Amniotic epithelial cell (primary cell): ENCODE results near the gene ACTL10.
A peak's percentile ranks its signal among the peaks of the same experiment; 100 is the strongest.
"Not testable (repeated sequence)": the region's sequence is repeated elsewhere in the genome, so short reads cannot be mapped to it uniquely, and the experiment has no call there.

Source experiments
- DNase-seq: peaks from one replicate; pipeline ENCODE4 v3.0.0-alpha.2; 2010; ENCODE audit warnings: low read depth

The ACTL10 gene

DNA sequence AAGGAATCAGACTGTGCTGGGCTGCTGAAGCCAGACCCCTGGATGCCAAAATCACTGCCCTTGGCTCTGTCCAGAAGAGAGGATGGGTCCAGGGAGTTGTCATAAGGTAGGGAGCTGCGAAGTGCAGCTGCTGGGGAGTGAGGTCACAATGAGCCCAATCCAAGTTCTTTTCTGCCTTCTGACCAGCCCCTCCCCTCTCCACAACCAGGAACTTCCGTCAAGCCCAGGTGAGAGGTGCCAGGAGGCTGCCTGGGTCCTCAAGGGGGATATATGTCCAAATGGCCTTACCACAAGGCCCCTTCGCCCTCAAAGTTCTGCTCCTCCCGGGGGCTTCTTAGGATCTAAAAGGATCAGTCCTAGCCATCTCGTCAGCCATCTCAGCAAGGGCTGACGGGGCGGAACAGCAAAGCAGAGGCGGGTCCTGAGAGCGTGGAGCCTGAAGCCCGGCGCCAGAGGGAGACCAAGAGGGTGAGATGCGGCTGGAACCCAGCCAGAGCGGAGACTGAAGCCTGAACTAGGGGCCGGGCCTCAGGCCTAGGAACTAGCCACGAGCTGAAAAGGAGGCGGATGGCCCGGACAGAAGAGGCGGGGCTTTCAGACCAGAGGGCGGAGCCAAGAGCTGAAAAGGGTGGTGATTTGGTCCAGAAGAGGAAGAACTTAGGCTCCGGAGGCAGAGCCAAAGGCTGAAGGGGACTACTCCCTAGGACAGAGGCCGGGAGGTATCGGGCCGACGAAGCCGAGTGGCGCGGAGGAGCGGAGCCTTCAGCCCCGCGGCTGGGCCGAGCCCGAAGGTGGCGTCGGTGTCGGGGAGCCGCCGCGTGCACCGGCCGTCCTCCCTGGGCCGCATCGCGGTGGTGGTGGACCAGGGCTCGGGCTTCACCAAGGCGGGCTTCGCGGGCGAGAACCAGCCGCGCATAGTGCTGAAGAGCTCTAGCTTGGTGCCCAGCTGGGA is at the start of gene ACTL10:
Gene ACTL10, plus strand, starts transcription at position 651 of the 952 bp plus-strand sequence. CDS start 555 bp downstream, outside the sequence.
- peak; percentile 97 for DNase-seq

DNA sequence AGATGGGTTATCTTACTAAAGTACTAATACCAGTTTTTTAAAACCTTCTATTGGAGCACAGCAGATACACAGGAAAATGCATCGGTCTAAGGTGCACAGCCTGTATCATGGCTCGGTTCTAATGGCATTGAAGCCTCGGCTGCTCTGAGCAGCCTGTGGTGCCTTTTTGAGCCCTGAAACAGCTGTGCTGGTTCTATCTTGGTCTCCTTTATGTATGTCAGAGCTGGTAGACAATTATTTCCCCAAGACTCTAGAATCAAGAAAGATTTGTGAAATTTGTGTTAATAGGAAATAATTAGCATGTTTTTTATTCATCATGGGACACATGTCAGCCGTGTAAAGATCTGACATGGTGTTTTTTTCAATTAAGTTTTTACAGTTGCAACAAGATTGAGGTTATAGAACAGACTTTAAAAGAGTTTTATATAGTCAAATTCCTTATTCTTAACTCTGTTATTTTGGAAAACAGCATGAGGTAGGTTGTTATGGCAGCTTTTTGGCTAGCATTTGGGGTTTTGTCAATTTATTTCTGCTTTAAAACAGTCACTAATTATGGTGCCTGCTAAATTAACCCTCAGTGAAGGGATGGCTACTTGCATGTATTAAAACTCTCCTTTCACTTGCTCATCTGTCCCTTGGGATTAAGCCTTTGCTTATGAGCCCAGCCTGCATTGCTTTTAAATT is 44.9 kb upstream of the ACTL10 start:
- DNase-seq = no peak

DNA sequence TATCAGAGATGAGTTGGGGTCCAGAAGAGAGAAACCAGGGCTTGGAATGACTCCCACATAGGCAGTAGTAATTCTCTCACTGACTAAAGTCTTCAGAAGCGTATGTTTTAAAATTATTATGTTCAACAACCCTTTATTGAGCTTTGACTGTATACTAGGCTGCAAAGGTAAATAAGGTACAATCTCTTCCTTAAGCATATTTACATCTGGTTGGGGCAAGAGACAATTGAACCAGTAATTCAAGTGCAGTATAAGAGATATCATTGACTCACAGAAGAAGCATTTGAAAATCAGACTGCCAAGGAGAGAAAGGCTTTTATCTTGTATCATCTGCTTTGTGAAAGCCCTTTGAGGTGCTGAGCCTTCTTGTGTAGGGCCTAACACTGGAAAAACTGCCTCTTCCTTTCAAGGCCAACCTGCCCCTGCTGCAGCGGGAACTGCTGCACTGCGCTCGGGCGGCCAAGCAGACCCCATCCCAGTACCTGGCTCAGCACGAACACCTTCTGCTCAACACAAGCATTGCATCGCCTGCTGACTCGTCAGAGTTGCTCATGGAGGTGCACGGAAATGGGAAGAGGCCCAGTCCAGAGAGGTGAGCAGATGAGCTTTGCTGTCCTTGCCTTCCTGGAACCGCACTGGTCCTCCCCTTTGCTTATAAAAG is 43.9 kb upstream of the ACTL10 start:
- DNase-seq = no peak

DNA sequence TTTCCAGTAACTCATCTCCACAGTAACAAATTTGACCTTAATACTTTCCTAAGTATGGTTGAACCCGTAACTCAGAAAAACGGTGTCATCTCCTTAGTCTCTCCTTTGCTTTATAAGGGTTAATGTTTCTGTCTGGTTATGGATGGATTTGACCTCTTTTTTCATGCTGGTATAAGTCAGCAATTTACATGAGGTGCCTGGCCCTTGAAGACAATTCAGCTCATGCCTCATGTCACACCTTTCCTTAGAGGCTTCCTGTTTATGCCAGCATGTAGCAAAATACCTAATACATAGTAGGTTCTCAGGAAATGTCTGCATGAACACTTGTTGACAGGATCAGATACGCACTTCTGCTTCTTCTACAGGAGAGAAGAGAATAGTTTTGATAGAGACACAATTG is 42.3 kb upstream of the ACTL10 start:
- DNase-seq = no peak

DNA sequence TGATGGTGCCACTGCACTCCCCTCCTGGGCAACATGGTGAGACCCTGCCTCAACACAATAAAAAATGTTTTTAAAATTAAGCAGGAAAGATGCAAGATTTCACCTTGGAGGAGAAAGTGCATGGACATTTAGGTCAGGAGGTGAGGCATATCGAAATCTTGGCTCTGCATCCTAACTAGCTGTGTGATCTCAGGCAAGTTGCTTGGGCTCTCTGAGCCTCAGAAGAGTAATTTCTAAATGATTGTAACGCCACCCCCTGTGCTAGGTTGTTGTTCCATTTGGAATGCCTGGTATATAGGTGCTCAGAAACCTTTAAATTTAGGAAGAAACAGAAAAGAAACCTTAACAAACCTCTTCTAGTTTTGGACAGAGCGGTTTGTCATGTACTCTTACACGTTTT is 40.6 kb upstream of the ACTL10 start:
- DNase-seq = no peak

DNA sequence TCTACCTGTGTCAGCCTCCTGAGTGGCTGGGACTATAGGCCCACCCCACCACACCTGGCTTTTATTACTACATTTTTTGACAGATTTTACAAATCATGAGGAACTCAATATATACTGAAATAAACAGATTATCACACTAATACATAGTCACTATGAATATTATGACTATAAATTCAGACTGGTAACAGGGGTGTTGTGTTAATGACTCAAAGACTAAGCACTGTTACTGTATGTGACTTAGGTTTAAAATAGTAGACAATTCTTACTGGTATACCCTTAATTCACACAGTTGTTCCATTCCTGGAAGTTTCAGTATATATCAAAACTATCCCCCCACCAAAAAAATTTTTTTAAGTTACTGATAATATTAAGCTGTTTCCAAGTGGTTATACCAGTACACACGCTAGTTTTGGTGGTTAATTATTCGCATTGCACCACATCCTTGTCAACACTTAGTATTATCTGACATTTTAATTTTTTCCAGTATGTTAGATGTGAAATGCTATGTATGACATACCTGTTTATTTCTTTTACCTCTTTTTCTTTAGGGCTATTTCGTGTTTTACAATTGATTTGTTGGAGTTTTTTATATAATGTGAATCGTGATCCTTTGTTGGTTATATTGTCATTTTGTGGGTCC is 39.0 kb upstream of the ACTL10 start:
- no peak for DNase-seq

DNA sequence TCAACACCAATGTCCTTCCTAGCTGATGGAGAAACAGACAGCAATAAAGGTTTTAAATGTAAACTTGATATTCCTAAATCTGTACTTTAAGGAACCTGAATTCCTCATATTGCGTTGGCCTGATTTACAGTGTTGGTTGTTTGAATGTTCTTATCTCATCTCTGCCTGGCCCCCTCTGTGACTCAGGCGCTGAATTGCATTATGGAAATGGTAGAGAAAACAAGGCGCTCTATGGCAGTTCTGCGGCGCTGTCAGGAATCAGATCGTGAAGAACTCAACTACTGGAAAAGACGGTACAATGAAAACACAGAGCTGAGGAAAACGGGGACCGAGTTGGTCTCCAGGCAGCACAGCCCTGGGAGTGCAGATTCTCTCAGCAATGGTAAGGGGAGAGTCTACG is 37.2 kb upstream of the ACTL10 start:
- peak; percentile 39 for DNase-seq

DNA sequence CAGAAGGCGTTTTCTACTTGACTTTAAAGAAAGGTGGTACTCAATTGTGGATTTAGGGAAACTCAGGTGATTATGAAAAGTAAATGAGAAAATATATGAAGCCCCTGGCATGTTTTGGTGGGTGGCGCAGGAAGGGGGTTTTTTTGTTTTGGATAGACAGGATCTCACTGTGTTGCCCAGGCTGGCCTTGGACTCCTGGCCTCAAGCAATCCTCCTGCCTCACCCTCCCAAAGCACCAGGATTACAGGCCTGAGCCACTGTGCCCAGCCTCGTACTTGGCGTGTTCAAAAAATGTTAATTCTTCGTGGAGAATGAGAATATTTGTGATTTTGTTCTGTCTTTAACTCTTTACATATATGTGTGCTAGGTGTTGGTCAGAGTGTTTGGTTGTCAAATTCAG is 36.8 kb upstream of the ACTL10 start:
- no peak for DNase-seq

DNA sequence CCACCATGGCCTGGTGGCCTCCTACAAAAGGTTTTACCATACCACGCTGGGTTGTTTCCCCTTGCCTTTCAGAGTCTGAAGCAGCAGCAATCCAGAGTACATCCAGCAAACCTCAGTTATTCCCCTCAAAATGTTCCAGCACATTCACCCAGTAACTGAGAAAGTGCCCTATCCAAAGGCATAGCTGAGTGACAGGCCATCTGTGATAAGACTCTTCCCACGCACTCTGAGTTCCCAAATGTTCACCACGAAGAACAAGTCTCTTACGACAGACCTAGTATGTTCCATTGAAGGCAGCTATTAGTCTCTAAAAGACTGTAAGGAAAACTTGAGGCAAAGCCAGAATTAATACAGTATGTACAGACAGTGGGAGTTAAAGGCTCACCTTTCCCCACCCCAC is 36.2 kb upstream of the ACTL10 start:
- peak; percentile 88 for DNase-seq

DNA sequence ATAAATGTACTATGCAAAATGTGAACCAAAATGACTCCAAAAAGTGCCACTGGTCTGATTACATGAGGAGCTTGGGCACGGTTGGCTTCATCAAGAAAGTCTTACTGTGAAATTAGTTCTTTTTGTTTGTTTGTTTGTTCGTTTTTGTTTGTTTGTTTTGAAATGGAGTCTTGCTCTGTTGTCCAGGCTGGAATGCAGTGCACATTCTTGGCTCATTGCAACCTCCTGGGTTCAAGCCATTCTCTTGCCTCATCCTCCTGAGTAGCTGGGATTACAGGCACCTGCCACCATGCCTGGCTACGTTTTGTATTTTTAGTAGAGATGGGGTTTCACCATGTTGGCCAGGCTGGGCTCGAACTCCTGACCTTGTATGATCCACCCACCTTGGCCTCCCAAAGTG is 34.8 kb upstream of the ACTL10 start:
- not testable (repeated sequence) for DNase-seq

DNA sequence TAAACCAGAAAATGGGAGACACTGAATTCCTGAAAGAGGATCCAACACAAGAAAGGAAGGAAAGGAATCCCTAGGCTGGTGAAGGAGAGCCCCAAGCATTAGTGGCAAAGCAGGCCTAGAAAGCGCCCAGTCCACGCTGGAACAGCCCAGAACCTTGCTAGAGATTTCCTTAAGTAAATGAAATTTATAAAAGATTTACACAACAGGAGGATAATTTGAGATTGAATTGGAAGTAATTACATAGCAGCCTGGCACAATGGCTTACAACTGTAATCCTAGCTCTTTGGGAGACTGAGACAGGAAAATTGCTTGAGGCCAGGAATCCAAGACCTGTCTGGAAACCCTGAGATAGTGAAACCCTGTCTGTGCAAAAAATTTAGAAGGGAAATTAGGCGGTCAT is 31.4 kb upstream of the ACTL10 start:
- no peak for DNase-seq

DNA sequence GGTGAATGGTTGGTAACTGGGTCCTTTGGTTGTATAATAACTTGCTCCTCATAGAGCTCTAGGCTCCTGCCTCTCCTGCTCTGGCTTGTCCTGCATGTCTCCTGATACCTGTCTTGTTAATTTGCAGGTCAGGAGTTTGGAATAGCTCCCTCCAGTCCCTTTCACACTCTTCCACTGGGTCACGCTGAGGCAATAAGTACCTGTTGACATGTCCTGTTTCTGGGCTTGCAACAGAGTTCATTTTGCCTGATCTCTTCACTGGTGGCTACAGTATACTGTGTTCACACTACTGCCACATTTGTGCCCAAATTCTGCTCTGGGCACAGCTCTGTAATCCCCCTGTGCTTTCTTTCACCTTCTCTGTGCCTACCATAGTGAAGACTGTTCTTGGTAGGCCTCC is 30.0 kb upstream of the ACTL10 start:
- no peak for DNase-seq

DNA sequence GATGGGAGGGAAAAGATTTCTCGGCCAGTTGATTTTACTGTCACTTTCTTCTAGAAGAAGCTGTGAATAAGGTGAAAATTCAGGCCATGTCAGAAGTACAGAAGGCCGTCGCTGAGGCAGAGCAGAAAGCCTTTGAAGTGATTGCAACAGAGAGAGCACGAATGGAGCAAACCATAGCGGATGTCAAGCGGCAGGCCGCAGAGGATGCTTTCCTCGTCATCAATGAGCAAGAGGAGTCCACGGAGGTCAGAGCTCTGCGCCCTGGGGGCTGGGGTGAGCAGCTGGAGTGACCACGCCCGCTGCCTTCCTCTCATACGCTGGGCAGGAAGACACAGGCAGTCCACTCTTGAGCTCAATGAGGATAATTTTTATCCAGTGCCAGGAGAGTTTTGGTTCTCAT is 26.5 kb upstream of the ACTL10 start:
- no peak for DNase-seq

DNA sequence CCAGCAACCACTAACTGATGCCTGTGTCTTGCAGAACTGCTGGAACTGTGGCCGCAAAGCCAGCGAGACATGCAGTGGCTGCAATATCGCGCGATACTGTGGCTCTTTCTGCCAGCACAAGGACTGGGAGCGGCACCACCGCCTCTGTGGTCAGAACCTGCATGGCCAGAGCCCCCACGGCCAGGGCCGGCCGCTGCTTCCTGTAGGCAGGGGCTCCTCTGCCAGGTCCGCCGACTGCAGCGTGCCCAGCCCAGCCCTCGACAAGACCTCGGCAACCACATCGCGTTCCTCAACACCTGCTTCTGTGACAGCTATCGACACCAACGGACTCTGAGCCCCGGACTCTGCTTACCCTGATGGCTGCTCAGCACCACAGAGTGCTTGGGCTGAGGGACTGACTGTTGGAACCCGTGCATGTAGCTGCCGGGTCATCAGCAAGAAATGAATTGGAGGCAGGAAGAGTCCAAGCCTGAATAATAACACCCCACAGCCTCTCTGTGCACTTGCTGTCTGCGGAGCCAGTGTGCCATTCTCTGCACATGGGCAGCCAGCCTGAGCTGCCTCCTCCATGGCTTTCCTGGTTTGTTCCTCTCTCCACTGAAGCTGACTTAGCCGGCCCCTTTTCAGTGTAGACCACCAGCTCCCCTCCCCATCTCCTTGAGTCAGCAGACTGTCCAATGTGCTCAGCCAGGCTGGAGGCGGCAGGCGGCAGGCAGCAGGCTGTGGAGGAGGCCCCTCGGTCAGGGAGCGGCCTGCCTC is 22.3 kb upstream of the ACTL10 start:
- DNase-seq = no peak

DNA sequence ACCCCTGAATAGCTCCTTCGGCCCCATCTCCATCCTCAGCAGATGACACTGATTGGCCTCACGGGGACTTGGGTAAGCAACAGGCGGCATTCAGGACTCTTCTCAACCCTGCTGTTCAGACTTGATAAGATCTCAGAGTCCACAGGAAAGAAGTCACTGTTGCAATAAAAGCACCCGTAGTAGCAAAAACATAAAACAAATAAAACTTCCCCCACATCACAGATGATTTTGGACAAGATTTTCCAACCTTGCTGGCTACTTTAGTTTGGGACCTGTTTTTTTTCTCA is 21.7 kb upstream of the ACTL10 start:
- no peak for DNase-seq

DNA sequence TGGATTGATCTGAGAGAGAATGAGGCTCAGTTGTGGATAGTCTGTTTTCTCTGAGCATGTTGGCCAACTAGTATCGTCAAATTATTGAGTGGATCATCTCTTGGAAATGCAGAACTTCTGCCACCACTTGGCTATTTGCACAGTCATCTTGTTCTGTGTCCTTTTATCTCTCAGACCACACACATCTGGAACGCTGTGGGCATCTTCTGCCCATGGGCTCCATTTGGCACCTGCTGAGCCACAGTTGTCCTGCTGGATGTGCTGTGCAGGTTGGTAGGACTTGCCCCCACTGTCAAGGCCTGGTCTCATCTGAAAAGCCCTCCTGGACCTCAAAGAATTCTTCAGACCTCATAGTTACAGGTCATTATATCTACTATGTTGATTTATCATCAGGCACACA is 21.3 kb upstream of the ACTL10 start:
- DNase-seq = no peak

DNA sequence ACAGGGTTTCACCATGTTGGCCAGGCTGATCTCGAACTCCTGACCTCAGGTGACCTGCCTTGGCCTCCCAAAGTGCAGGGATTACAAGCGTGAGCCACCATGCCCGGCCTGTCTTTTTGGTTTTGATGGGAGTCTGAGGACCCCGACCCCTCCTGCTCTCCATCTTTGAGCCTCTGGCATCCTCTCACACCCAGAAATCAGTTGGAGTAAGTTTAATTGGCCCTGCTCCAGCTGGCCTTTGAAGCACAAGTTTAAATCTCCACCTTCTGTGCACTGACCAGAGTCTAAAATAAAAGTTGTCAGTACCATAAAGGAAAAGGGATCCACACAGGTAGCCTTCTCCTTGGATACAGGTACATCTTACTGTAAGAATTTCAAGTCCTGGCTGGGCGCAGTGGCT is 20.6 kb upstream of the ACTL10 start:
- DNase-seq = no peak

DNA sequence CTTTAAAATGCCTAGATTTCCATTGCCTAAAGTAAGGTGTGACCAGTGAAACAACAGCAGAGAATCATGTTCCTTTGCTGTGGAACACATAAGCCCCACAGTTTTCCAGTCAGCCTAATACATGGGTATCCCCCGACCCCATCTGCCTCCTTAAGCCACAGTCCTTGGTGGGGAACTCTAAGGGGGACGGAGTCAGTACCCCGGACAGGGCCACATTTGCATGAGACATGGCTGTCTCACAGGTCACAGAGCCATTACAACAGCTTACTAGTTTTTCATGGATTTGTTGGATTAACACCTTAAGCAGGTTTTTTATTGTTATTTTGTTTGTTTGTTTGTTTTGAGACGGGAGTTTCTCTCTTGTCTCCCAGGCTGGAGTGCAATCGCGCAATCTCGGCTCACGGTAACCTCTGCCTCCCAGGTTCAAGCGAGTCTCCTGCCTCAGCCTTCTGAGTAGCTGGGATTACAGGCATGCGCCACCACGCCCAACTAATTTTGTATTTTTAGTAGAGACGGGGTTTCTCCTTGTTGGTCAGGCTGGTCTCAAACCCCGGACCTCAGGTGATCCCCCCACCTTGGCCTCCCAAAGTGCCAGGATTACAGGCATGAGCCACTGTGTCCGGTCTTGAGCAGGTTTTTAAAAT is 19.7 kb upstream of the ACTL10 start:
- not testable (repeated sequence) for DNase-seq

DNA sequence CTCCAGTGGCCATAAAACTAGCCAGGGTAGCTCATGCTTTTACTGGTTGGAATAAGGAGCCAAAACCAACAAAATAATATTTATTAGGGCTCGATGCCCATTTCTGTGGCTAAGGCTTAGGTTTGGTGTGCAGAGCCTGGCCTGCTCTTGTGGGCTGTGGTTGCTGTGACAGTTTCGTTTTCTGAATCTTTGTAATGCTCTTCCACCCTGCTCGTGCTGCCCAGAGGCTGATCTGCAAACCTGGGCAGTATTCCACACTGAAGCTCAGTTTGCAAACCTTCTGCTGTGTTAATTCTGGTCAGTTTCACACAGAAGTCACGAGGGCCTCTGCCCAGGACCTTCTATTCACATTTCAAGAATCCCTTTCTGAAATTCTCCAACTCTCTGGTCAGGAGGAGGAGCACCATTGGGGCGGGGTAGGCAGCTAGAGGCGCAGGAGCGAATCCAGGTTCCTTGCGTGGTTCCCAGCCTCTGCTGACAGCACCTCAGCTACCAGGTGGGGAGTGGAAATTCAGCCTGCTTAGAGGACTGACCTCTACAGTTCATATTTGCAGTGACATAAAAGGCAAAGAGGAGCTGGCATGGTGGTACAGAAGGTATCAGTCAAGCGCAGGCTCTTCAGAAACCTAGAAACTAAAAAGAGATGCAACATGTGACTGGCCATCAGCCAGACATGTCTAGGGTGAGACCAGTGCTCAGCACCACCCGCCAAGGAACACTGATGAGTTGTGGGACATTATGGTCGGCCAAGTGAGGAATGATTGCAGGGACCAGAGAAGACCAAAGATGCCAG is 18.9 kb upstream of the ACTL10 start:
- no peak for DNase-seq

DNA sequence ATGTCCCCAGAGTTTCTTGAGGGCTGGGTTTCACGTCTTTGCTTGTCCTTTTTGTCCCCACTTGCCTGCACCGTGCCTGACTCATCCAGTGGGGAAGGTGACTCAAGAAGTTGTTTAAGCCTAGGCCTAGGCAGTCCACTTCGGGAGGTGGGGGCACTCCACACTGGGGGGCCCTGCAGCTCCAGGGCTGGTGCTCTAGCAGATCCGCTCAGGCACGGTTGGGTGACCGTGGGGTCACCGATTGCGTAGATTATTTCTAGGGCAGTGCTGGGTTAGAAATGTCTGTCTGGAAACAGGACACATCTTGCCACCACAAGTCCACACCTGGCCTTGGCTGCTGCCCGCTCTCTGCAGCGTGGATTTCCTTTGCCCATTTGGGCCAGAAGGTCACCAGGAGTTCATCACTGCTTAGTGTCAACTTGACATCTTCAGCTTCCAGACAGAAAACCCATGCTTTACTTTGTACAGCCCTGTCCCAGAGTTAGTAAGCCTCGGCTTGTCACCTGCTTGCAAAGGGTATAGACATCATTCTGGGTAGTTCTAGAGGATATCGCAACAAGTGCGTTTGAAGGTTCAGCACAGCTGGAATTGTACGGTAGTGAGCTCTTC is 18.2 kb upstream of the ACTL10 start:
- no peak for DNase-seq
